ENCODE data around the gene COL15A1. TPM values are rescaled to one million over a fixed set of nuclear protein-coding genes. Genes with fewer than 3 reads are reported as not detected.

The COL15A1 gene
- 0.15 TPM in 1 of 2 replicates, not detected in the other for total RNA-seq (2021)
- long read RNA-seq, partial matches to known transcripts = 1 of 1 reads
- long read RNA-seq, other reads (novel, unspliced or antisense) = 0 of 1 reads

- Mint-ChIP-seq H3K27me3 (ENCODE audit: low read depth) (peaks cover 85% of the 10 kb centered on the region), H3K4me1 (peaks cover 23 to 31% of the 10 kb centered on the region in 2 experiments), H3K9me3 (no peaks in the 10 kb centered on the region), H3K4me3 (peak within 1 kb of the TSS; percentile 67 to 83), H3K36me3 (ENCODE audit: insufficient read depth in 1 of 3, low read depth in 3 of 3) (no peaks in the 10 kb centered on the region), H3K27ac (no peak within 1 kb of the TSS)
- Histone ChIP-seq H3K79me1 (ENCODE audit: insufficient read depth, low read depth, low read length, poor library complexity, severe bottlenecking) (no peaks in the 10 kb centered on the region), H2BK15ac (ENCODE audit: low read depth, low read length) (no peak within 1 kb of the TSS; the same call in 1 of the 2 replicates), H4K20me1 (ENCODE audit: control insufficient read depth, insufficient read depth, insufficient read length) (no peaks in the 10 kb centered on the region), H3K27me3 (ENCODE audit: insufficient read depth, low read length) (peaks cover 35% of the 10 kb centered on the region), H3K23ac (ENCODE audit: insufficient read length, low read depth, low read length) (no peak within 1 kb of the TSS), H3K23me2 (ENCODE audit: insufficient read length, low read depth, low read length, poor library complexity, severe bottlenecking) (peaks cover 7% of the 10 kb centered on the region), H2BK120ac (ENCODE audit: low read depth, low read length, poor library complexity, severe bottlenecking) (no peak within 1 kb of the TSS), H4K8ac (replicated peaks; ENCODE audit: insufficient read length, low read depth, low read length) (no peak within 1 kb of the TSS), H3K79me2 (ENCODE audit: insufficient read depth, low read length) (no peaks in the 10 kb centered on the region), H2BK5ac (ENCODE audit: insufficient read length, low read length) (no peak within 1 kb of the TSS), H3K9ac (ENCODE audit: extremely low read depth, insufficient read length, low read length) (no peak within 1 kb of the TSS), H3T11ph (ENCODE audit: low read length) (no peak within 1 kb of the TSS), H3K18ac (ENCODE audit: insufficient read length, low read depth, low read length) (no peak within 1 kb of the TSS), H3K4me2 (ENCODE audit: insufficient read depth, insufficient read length, low read length) (peak within 1 kb of the TSS; percentile 79), H3K27ac (ENCODE audit: insufficient read length, low read depth, low read length) (no peak within 1 kb of the TSS), H2AK5ac (ENCODE audit: insufficient read length, low read length) (no peak within 1 kb of the TSS), H3K4ac (ENCODE audit: low read depth, low read length) (no peak within 1 kb of the TSS), H3K14ac (ENCODE audit: insufficient read depth, low read length) (peak within 1 kb of the TSS; percentile 27; the same call in 1 of the 2 replicates), H3K56ac (ENCODE audit: insufficient read length, low read depth, low read length) (no peak within 1 kb of the TSS), H4K5ac (ENCODE audit: insufficient read length, low read depth, low read length) (no peak within 1 kb of the TSS), H3K4me1 (ENCODE audit: insufficient read depth, low read length) (peaks cover 6% of the 10 kb centered on the region), H2BK12ac (ENCODE audit: insufficient read length, low read depth, low read length) (no peak within 1 kb of the TSS), H3K9me3 (ENCODE audit: control insufficient read depth, low read depth, low read length) (no peaks in the 10 kb centered on the region), H2AFZ (ENCODE audit: low read length) (no peak within 1 kb of the TSS), H2BK20ac (ENCODE audit: low read depth, low read length, poor library complexity, severe bottlenecking) (no peak within 1 kb of the TSS), H4K91ac (ENCODE audit: insufficient read length, low read depth, low read length) (no peak within 1 kb of the TSS)
- peak; percentile 55 for DNase-seq
- no peak for TF ChIP-seq CTCF (conservative IDR thresholded peaks at IDR 0.05)
- no CpG with 5 or more reads among the region's 58 CpGs for WGBS (ENCODE audit: extremely low coverage, insufficient read length, low lambda C conversion rate)
Measured at GRCh38 chr9:98943682-98944056, at the start of gene COL15A1. Gene COL15A1 (plus strand): TSS chr9:98943907. CDS start chr9:98944062, 155 bp downstream.
